Lower lobe of right lung (tissue), 2 donors: ENCODE data around the gene PPP4R3A. TPM values are rescaled to one million over a fixed set of nuclear protein-coding genes. Genes with fewer than 3 reads are reported as not detected.
A peak's percentile ranks its signal among the peaks of the same experiment; 100 is the strongest.

ENCODE experiments used
- ATAC-seq, 2 donors: fragments of 200-7000 bp; cut with Tn5 transposase; one replicate each; pipeline ENCODE4 v1.9.1; 2020 to 2022; ENCODE audit warnings: mild to moderate bottlenecking in 2 of 2, moderate library complexity in 2 of 2
- DNase-seq: peaks from one replicate; pipeline ENCODE4 v3.0.0-alpha.2; 2020
- H3K27ac ChIP-seq: fragments of 200-600 bp; one replicate; pipeline ENCODE4 v1.8.0; 2022
- H3K27me3 ChIP-seq: fragments of 200-600 bp; one replicate; pipeline ENCODE4 v1.8.0; 2022; ENCODE audit warnings: low read depth
- H3K36me3 ChIP-seq: fragments of 200-600 bp; one replicate; pipeline ENCODE4 v1.8.0; 2022; ENCODE audit warnings: mild to moderate bottlenecking
- H3K4me1 ChIP-seq: fragments of 200-600 bp; one replicate; pipeline ENCODE4 v1.8.0; 2022
- H3K4me3 ChIP-seq: fragments of 200-600 bp; one replicate; pipeline ENCODE4 v1.8.0; 2022; ENCODE audit warnings: mild to moderate bottlenecking
- H3K9me3 ChIP-seq: fragments of 200-600 bp; one replicate; pipeline ENCODE4 v1.8.0; 2022
- intact Hi-C: fragments of 100-400 bp; cut with DNase I; formaldehyde crosslinking; loops from one replicate; pipeline ENCODE4 v1.11.0; 2022
- total RNA-seq: library from RNA; stranded (reverse); fragmentation: NEBNext Ultra II Directional; extraction: Animal tissue kit (Norgen Biotek cat#: 25700); gene quantifications from one replicate; pipeline ENCODE4 v1.2.1, GENCODE V29; 2021
- TF ChIP-seq, protein P1 (sequence below): fragments of 200-600 bp; IDR thresholded peaks from one replicate; pipeline ENCODE4 v1.8.0; 2022; ENCODE audit warnings: antibody characterized with exemption, mild to moderate bottlenecking
- donor health status: DM: no; HTN: yes; CAD: no; lungs with severe emphysema.

Gene PPP4R3A
- total RNA-seq, 1 donor from 2014 or later, result 85.4 TPM

DNA sequence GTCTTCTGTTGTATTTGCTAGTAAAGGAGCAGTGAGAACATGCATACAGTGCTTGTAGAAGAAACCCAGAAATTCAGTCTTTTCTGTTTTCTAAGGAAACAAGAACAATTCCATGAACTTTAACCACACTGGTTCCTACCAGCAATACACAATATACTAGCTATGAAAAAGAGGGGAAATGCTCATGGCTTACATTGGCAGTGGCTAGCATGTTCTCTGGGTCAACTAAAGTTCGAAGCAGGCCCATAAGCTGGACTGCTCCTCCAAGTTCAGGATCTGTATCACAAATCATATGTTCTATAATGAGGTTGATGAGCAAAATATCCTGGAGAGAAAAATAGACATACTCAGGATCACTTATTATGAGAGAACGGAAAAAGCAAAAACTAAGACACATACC is 37.1 kb downstream of the PPP4R3A start:
- H3K27ac ChIP-seq, result no peak overlapping the region
- H3K27me3 ChIP-seq, result no peaks in the 10 kb centered on the region
- DNase-seq, result no peak
- H3K4me3 ChIP-seq, result no peak overlapping the region
- H3K9me3 ChIP-seq, result no peaks in the 10 kb centered on the region
- TF ChIP-seq, protein P1, sequence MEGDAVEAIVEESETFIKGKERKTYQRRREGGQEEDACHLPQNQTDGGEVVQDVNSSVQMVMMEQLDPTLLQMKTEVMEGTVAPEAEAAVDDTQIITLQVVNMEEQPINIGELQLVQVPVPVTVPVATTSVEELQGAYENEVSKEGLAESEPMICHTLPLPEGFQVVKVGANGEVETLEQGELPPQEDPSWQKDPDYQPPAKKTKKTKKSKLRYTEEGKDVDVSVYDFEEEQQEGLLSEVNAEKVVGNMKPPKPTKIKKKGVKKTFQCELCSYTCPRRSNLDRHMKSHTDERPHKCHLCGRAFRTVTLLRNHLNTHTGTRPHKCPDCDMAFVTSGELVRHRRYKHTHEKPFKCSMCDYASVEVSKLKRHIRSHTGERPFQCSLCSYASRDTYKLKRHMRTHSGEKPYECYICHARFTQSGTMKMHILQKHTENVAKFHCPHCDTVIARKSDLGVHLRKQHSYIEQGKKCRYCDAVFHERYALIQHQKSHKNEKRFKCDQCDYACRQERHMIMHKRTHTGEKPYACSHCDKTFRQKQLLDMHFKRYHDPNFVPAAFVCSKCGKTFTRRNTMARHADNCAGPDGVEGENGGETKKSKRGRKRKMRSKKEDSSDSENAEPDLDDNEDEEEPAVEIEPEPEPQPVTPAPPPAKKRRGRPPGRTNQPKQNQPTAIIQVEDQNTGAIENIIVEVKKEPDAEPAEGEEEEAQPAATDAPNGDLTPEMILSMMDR, result no peak
- peaks cover 1% of the 10 kb centered on the region for H3K4me1 ChIP-seq
- intact Hi-C loops, result no loop called here
- no peak for ATAC-seq
- H3K36me3 ChIP-seq, result peaks cover 97% of the 10 kb centered on the region

DNA sequence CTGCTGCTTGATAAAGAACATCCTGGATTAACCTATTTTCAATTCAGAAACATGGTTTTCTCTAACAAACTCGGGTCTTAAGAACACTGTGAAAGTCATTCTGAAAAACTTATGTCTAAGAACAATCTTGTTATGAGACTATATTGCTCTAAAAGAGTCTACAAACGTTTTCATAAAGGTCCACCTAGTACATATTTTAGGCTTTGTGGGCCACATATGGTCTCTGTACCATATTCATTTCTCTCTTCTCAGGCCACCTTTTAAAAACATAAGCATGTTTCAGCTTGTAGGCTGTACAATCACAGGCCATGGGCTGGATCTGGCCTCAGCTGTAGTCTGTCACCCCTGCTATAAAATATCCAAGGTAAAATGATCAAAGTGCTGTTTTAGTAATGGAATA is 39.9 kb downstream of the PPP4R3A start:
- no peak for ATAC-seq
- TF ChIP-seq, protein P1, result no peak
- intact Hi-C loops, result no loop called here
- no peak for DNase-seq
- Histone ChIP-seq H3K4me1 (no peaks in the 10 kb centered on the region), H3K27me3 (no peaks in the 10 kb centered on the region), H3K36me3 (peaks cover 95% of the 10 kb centered on the region), H3K9me3 (no peaks in the 10 kb centered on the region), H3K4me3 (no peak overlapping the region), H3K27ac (no peak overlapping the region)

DNA sequence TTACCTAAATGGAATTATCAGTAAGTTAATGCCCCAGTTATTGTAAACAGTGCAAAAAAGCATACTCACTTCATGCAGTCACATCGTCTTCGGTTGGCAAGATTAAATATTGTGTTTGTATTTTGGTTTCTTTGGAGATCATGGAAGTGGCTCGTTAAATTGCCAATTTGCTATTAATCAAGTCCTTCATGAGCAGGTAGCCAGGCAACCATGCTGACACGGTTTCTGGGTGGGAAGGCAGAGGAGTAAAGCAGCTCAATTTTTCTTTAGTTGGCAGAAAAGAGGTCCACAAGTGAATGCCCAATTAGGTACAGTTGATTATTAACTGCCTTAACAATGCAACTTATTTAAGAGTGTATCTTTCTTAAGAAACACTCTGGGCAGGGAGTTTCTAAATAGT is 43.9 kb downstream of the PPP4R3A start:
- peak in 1 of 2 donors; percentile 9 for ATAC-seq
- Histone ChIP-seq H3K4me3 (no peak overlapping the region), H3K9me3 (no peaks in the 10 kb centered on the region), H3K27ac (no peak overlapping the region), H3K36me3 (peaks cover 95% of the 10 kb centered on the region), H3K4me1 (no peaks in the 10 kb centered on the region), H3K27me3 (no peaks in the 10 kb centered on the region)
- DNase-seq, result no peak
- TF ChIP-seq, protein P1, result no peak
- intact Hi-C loops, result no loop called here

DNA sequence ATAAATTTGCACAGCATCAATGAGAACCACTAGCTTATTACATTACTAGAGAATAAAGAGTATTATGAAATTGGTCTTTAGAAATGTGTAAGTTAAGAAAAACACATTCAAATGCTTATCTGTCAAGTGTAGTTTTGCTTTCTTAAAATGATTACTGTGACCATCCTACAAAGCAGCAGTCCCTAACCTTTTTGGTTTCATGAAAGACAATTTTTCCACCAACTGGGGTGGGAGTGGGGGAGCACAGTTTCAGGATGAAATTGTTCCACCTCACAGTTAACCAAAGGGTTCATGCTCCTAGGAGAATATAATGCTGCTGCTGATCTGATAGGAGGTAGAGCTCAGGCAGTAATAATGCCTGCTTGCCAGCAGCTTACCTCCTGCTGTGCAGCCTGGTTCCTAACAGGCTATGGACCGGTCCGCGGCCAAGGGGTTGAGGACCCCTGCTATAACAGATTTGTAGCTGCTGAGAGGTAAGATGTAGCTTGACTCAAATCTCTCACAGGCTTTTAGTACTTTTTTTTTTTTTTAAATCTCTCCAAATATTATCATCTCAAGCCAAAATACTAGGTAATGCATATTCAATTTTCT is 45.4 kb downstream of the PPP4R3A start:
- TF ChIP-seq, protein P1, result no peak
- DNase-seq, result no peak
- Histone ChIP-seq H3K27ac (no peak overlapping the region), H3K36me3 (peaks cover 95% of the 10 kb centered on the region), H3K9me3 (no peaks in the 10 kb centered on the region), H3K4me1 (no peaks in the 10 kb centered on the region), H3K27me3 (no peaks in the 10 kb centered on the region), H3K4me3 (no peak overlapping the region)
- intact Hi-C loops, result no loop called here
- no peak for ATAC-seq

DNA sequence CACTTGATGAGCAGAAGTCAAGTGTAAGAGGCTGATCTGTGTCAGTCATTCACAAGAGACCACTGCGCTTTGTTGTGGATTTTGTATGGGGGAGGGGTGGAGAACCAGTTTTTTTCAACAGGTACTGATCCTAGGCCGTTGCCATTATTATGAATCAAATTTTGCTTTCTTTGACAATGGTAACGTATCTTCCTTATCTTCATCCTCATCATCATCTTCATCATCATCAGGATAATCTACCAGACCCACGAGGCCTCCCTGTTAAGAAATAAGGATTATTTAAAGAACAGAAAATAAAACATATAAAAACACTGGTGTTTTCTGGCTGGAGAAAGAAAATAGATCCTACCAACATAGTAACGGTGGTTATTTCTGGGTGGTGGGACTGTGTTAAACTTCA is 51.5 kb downstream of the PPP4R3A start:
- ATAC-seq (no peak), DNase-seq (no peak)
- Histone ChIP-seq H3K4me3 (no peak overlapping the region), H3K4me1 (no peaks in the 10 kb centered on the region), H3K36me3 (peaks cover 89% of the 10 kb centered on the region), H3K27ac (no peak overlapping the region), H3K27me3 (no peaks in the 10 kb centered on the region), H3K9me3 (no peaks in the 10 kb centered on the region)
- intact Hi-C loops, result no loop called here
- TF ChIP-seq, protein P1, result no peak
